ENCODE data around the gene MLXIPL.

The MLXIPL gene, protein sequence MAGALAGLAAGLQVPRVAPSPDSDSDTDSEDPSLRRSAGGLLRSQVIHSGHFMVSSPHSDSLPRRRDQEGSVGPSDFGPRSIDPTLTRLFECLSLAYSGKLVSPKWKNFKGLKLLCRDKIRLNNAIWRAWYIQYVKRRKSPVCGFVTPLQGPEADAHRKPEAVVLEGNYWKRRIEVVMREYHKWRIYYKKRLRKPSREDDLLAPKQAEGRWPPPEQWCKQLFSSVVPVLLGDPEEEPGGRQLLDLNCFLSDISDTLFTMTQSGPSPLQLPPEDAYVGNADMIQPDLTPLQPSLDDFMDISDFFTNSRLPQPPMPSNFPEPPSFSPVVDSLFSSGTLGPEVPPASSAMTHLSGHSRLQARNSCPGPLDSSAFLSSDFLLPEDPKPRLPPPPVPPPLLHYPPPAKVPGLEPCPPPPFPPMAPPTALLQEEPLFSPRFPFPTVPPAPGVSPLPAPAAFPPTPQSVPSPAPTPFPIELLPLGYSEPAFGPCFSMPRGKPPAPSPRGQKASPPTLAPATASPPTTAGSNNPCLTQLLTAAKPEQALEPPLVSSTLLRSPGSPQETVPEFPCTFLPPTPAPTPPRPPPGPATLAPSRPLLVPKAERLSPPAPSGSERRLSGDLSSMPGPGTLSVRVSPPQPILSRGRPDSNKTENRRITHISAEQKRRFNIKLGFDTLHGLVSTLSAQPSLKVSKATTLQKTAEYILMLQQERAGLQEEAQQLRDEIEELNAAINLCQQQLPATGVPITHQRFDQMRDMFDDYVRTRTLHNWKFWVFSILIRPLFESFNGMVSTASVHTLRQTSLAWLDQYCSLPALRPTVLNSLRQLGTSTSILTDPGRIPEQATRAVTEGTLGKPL

DNA sequence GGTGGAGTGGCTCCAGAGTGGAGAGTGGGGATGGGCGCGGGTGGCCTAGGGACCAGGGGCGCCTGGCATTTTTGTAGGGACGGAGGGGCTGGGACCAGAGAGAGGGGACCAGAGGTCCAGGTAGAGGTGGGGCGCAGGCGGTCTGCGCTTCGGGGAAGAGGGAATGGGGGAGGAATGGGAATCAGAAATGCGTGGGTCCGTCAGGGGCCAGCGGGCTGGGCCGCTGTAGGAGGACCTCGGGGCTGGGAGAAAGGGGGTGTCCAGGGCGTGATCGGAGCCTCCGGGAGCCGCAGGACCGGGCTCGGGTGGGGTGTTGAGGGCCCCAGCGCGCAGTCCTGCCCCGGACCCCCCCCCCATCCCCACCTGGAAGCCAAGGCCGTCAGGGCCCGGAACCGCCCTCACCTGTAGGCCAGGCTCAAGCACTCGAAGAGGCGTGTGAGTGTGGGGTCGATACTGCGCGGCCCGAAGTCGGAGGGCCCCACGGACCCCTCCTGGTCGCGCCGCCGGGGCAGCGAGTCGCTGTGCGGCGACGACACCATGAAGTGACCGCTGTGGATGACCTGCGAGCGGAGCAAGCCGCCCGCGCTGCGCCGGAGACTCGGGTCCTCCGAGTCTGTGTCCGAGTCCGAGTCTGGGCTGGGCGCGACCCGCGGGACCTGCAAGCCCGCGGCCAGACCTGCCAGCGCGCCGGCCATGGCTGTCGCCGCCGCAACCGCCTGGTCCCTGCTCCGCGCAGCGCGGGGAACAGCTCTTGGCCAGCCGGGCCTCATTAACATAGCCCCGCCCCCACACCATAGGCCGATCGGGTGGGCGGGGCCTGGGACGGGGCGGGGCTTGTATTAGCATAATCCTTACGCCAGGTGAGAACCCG, at the start of gene MLXIPL:
Gene MLXIPL, minus strand, starts transcription at position 725 of the 871 bp plus-strand sequence. Its CDS starts 30 bp downstream, at position 695.
- no peaks in the 10 kb centered on the region for H3K36me3 ChIP-seq (ENCODE audit: insufficient read depth, insufficient read length, low read length)
- peak within 1 kb of the TSS; percentile 93 for H3K9ac ChIP-seq (ENCODE audit: insufficient read length, low read depth)
- H3K9me3 ChIP-seq (ENCODE audit: insufficient read depth, low read length), result no peaks in the 10 kb centered on the region
- H3K4me1 ChIP-seq (ENCODE audit: insufficient read depth, insufficient read length), result peaks cover 1% of the 10 kb centered on the region
- no peak for TF ChIP-seq SUZ12 (IDR thresholded peaks at IDR 0.05; ENCODE audit: extremely low read depth, insufficient read depth, insufficient read length)
- TF ChIP-seq ZNF274 (IDR thresholded peaks at IDR 0.05; ENCODE audit: low read depth, low read length), result no peak
- TF ChIP-seq YY1 (IDR thresholded peaks at IDR 0.05; ENCODE audit: insufficient read depth, insufficient read length), result no peak
- peak; percentile 82 for DNase-seq (ENCODE audit: low read depth, low spot score)
- H3K4me3 ChIP-seq (ENCODE audit: insufficient read length, low read depth), result peak within 1 kb of the TSS; percentile 81
- H3K27me3 ChIP-seq (ENCODE audit: insufficient read depth, insufficient read length), result peaks cover 11% of the 10 kb centered on the region

DNA sequence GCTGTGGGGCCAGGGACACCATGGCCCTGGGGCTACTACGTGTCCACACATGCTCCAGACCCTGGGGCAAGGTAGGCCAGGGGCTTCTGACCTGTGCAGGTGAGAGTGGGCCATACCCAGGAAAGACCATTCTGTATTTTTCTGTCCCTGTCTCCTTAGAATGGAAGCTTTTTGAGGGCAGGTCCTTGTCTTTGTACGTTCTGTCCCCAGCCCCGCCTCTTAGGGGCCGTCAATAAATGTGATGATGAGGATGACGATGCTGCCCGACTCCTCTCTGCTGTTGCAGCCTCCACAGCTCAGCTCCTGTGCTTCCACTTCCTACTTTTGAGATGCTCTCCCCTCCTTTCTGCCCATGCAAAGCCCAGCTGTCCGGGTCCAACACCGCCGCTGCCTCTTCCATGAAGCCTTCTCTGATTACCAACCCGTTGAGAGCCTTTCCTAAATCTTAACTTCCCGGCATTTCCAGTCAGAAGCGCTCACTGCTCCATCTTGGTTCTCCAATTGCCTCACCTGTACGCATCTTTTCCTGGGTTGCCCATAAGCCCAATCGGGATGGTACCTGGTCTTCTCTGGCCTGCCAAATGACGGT, 47.6 kb upstream of the MLXIPL start:
- Histone ChIP-seq H3K9me3 (ENCODE audit: insufficient read depth, low read length) (peaks cover 5% of the 10 kb centered on the region; the same call in 1 of the 2 replicates), H3K9ac (ENCODE audit: insufficient read length, low read depth) (no peak overlapping the region), H3K27me3 (ENCODE audit: insufficient read depth, insufficient read length) (no peaks in the 10 kb centered on the region), H3K4me1 (ENCODE audit: insufficient read depth, insufficient read length) (peaks cover 15% of the 10 kb centered on the region), H3K4me3 (ENCODE audit: insufficient read length, low read depth) (no peak overlapping the region), H3K36me3 (ENCODE audit: insufficient read depth, insufficient read length, low read length) (no peaks in the 10 kb centered on the region)
- TF ChIP-seq ZNF274 (IDR thresholded peaks at IDR 0.05; ENCODE audit: low read depth, low read length) (no peak), YY1 (IDR thresholded peaks at IDR 0.05; ENCODE audit: insufficient read depth, insufficient read length) (no peak), SUZ12 (IDR thresholded peaks at IDR 0.05; ENCODE audit: extremely low read depth, insufficient read depth, insufficient read length) (no peak)
- no peak for DNase-seq (ENCODE audit: low read depth, low spot score)

DNA sequence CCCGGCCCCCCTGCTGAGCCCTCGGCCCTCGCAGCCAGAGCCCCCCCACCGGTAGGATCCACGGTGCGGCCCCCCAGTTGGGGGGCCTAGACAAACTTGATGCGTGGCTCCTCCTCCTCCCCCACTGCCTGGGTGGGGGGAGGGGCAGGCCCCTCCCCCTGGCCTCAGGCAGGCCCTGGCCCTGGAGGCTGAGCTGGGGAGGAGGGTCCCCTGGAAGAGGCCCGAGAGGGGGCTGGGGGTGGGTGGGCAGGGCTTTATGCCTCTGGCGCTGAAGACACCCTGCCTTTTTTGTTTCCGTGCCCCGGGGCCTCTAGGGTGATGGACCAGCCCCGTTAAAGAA, 47.0 kb upstream of the MLXIPL start:
- no peak for DNase-seq (ENCODE audit: low read depth, low spot score)
- H3K9me3 ChIP-seq (ENCODE audit: insufficient read depth, low read length), result peaks cover 5% of the 10 kb centered on the region; the same call in 1 of the 2 replicates
- H3K27me3 ChIP-seq (ENCODE audit: insufficient read depth, insufficient read length), result no peaks in the 10 kb centered on the region
- H3K4me1 ChIP-seq (ENCODE audit: insufficient read depth, insufficient read length), result peaks cover 15% of the 10 kb centered on the region
- no peak overlapping the region for H3K9ac ChIP-seq (ENCODE audit: insufficient read length, low read depth)
- TF ChIP-seq YY1 (IDR thresholded peaks at IDR 0.05; ENCODE audit: insufficient read depth, insufficient read length), result no peak
- TF ChIP-seq SUZ12 (IDR thresholded peaks at IDR 0.05; ENCODE audit: extremely low read depth, insufficient read depth, insufficient read length), result no peak
- no peak for TF ChIP-seq ZNF274 (IDR thresholded peaks at IDR 0.05; ENCODE audit: low read depth, low read length)
- no peaks in the 10 kb centered on the region for H3K36me3 ChIP-seq (ENCODE audit: insufficient read depth, insufficient read length, low read length)
- no peak overlapping the region for H3K4me3 ChIP-seq (ENCODE audit: insufficient read length, low read depth)

DNA sequence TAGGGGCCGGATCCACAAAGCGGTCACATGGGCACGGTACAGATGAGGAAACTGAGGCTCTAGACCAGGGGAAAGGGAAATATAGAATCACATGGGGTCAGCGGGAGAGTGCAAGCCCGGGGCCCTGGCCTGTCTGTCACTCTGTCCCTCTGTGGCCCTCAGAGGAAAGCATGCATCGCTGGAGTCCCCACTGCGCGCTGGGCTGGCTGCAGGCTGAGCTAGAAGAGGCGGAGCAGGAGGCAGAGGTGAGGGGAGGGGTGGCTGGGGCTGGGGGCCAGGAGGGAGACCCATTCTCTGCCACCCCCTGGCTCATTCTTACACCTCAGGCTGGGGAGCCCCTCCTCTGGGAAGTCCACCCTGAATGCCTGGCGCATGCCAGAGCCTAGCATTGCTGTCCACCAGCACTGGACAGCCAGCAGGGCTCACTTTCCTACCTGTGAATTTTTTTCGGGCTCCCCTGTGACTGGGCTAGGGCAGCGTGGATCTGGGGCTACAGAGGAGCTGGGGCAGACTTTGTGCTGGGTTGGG, 45.6 kb upstream of the MLXIPL start:
- DNase-seq (ENCODE audit: low read depth, low spot score), result no peak
- TF ChIP-seq SUZ12 (IDR thresholded peaks at IDR 0.05; ENCODE audit: extremely low read depth, insufficient read depth, insufficient read length), result no peak
- no peak for TF ChIP-seq ZNF274 (IDR thresholded peaks at IDR 0.05; ENCODE audit: low read depth, low read length)
- TF ChIP-seq YY1 (IDR thresholded peaks at IDR 0.05; ENCODE audit: insufficient read depth, insufficient read length), result no peak
- peaks cover 15% of the 10 kb centered on the region for H3K4me1 ChIP-seq (ENCODE audit: insufficient read depth, insufficient read length)
- no peaks in the 10 kb centered on the region for H3K36me3 ChIP-seq (ENCODE audit: insufficient read depth, insufficient read length, low read length)
- peaks cover 5% of the 10 kb centered on the region; the same call in 1 of the 2 replicates for H3K9me3 ChIP-seq (ENCODE audit: insufficient read depth, low read length)
- no peak overlapping the region for H3K9ac ChIP-seq (ENCODE audit: insufficient read length, low read depth)
- no peak overlapping the region for H3K4me3 ChIP-seq (ENCODE audit: insufficient read length, low read depth)
- no peaks in the 10 kb centered on the region for H3K27me3 ChIP-seq (ENCODE audit: insufficient read depth, insufficient read length)

DNA sequence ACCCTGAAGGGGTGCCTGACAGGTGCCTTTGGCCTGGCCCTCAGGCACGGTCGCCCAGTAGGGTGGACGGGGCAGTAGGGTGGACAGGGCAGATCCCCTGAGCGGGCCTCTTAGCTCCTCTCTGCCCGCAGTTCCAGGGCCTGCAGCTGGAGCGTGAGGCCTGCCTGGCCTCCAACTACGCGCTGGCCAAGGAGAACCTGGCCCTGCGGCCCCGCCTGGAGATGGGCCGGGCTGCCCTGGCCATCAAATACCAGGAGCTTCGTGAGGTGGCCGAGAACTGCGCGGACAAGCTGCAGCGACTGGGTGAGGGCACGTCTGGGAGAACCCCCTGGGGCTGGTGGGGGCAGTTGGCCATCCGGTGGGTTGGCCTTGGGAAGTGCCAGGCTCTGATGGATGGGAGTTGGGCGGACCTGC, 45.0 kb upstream of the MLXIPL start:
- peaks cover 5% of the 10 kb centered on the region; the same call in 1 of the 2 replicates for H3K9me3 ChIP-seq (ENCODE audit: insufficient read depth, low read length)
- H3K4me1 ChIP-seq (ENCODE audit: insufficient read depth, insufficient read length), result peaks cover 15% of the 10 kb centered on the region
- H3K36me3 ChIP-seq (ENCODE audit: insufficient read depth, insufficient read length, low read length), result no peaks in the 10 kb centered on the region
- no peak for TF ChIP-seq ZNF274 (IDR thresholded peaks at IDR 0.05; ENCODE audit: low read depth, low read length)
- no peaks in the 10 kb centered on the region for H3K27me3 ChIP-seq (ENCODE audit: insufficient read depth, insufficient read length)
- no peak for DNase-seq (ENCODE audit: low read depth, low spot score)
- H3K9ac ChIP-seq (ENCODE audit: insufficient read length, low read depth), result no peak overlapping the region
- no peak overlapping the region for H3K4me3 ChIP-seq (ENCODE audit: insufficient read length, low read depth)

DNA sequence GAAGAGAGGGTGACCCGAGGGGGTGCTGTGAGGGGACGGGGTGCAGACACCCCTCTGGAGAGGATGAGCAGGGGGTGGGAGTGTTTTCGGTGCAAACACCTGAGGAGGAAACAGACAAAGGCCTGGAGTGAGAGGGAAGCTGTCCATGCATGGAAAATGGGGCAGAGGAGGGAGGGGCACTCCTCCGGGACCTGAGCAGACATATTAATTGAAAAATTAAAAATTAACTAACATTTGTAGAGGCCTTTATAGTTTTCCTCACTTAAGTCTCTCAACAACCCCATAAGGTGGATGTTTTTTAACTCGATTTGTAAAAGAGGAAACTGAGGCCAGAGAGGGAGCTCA, 44.5 kb upstream of the MLXIPL start:
- peaks cover 5% of the 10 kb centered on the region; the same call in 1 of the 2 replicates for H3K9me3 ChIP-seq (ENCODE audit: insufficient read depth, low read length)
- peak overlapping the region; percentile 74 for H3K9ac ChIP-seq (ENCODE audit: insufficient read length, low read depth)
- no peaks in the 10 kb centered on the region for H3K27me3 ChIP-seq (ENCODE audit: insufficient read depth, insufficient read length)
- TF ChIP-seq YY1 (IDR thresholded peaks at IDR 0.05; ENCODE audit: insufficient read depth, insufficient read length), result no peak
- TF ChIP-seq SUZ12 (IDR thresholded peaks at IDR 0.05; ENCODE audit: extremely low read depth, insufficient read depth, insufficient read length), result no peak
- TF ChIP-seq ZNF274 (IDR thresholded peaks at IDR 0.05; ENCODE audit: low read depth, low read length), result no peak
- no peak for DNase-seq (ENCODE audit: low read depth, low spot score)
- peak overlapping the region; percentile 47 for H3K4me3 ChIP-seq (ENCODE audit: insufficient read length, low read depth)
- H3K4me1 ChIP-seq (ENCODE audit: insufficient read depth, insufficient read length), result peaks cover 15% of the 10 kb centered on the region
- no peaks in the 10 kb centered on the region for H3K36me3 ChIP-seq (ENCODE audit: insufficient read depth, insufficient read length, low read length)

Data from NT2/D1 (cell line).